GM18858 (cell line): ENCODE data around the gene MATN4.

Source experiments
- ATAC-seq: cut with Tn5 transposase; IDR thresholded peaks from one replicate; pipeline ENCODE4 v1.9.1; 2021; ENCODE audit not compliant: unreplicated experiment

MATN4 gene

DNA sequence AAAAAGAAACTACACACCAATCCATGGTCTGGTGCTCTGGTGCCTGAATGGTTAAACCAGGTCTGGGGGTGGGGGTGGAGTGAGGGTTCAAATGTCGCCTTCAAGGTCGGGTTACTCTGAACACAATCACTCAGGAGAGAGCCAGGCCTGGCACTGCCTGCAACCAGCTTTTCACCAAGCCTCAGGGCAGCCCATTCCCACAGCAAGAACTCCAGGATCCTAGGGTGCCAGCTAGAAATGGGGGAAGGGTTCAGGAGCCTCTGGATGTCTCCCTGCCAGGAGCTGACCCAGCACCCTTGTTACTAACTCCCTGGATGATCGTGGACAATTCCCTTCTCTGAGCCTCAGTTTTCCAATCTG, 33.5 kb upstream of the MATN4 start:
- ATAC-seq, result no peak

DNA sequence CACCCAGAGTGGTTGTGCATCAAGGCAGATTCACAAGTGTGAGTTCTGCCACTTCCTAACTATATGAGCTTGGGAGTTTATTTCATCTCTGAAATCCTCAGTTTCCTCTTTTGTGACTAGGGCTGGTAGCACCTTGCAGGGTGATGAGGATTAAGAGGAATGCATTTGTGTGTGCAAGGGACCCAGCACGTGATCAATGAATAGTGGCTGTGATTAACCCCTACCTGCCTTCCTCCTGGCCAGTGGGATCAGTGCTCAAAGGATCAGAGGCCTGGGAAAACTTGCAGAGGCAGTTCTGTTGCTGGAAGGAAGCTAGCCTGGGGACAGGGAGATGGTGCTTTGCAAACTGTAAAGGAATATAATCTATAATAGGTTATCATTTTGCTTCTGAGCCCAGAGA, 32.9 kb upstream of the MATN4 start:
- ATAC-seq, result no peak

DNA sequence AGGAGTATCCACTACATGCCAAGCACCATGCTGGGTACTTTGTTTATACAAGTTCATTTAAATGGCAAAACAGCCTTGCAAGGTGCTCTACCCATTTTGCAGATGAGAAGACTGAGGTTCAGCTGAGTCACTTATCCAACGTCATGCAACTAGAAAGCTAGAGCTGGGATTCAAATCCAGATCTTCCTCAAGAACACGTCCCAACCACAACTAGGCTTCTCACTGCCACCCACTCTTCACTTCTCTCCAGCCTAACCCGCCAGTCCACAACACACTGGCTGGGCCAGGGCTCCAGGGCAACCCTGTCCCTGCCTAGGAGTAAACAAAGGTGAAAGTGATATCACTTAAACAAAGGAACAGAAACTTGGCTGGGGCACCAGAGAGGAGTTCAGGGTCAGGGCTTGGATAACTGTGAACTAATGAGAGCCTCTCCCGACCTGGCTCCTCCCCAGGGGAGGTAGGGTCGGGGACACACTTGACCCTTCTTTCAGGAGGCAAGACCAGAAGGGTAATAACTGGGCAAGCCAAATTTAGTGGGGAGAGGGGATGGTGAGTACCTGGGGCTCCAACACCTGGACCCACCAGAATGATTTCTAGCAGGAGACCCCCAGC, 32.2 kb upstream of the MATN4 start:
- no peak for ATAC-seq

DNA sequence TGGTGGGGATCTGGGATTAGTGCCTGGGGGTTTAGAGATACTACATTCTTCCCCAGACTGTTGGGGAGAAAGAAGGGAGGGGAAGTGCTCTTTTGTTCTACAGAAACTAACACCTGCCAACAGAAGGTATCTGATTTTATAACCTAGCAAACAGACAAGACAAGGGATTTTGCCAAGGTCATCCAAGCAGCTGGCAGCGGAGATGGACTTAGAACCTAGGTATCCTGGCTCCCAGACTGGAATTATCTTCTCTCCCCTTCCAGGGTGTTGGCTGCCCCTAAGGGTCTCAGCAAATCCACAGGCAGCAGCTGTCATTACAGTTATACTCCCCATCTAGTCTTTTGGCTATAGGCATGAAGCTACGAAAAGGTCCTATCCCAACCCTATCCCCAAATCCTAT, 31.7 kb upstream of the MATN4 start:
- no peak for ATAC-seq

DNA sequence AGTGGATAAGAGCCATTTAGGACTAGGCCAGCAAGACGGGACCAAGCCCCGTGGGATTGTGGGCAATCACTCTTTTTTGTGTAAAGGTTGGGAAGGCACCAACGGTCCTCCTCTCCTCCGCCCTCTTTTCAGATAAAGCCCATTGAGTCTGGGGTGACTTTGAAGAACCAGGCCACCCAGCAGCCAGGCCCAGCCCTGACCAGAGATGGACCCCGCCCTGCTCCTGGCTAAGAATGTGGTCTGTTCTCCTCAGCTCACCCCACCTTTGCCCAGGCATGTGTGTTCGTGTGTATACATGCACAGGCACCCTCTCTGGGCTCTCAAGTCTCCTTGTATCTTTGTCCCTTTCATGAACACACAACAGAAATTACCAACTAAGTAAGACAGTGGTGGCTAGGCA, 31.0 kb upstream of the MATN4 start:
- no peak for ATAC-seq

DNA sequence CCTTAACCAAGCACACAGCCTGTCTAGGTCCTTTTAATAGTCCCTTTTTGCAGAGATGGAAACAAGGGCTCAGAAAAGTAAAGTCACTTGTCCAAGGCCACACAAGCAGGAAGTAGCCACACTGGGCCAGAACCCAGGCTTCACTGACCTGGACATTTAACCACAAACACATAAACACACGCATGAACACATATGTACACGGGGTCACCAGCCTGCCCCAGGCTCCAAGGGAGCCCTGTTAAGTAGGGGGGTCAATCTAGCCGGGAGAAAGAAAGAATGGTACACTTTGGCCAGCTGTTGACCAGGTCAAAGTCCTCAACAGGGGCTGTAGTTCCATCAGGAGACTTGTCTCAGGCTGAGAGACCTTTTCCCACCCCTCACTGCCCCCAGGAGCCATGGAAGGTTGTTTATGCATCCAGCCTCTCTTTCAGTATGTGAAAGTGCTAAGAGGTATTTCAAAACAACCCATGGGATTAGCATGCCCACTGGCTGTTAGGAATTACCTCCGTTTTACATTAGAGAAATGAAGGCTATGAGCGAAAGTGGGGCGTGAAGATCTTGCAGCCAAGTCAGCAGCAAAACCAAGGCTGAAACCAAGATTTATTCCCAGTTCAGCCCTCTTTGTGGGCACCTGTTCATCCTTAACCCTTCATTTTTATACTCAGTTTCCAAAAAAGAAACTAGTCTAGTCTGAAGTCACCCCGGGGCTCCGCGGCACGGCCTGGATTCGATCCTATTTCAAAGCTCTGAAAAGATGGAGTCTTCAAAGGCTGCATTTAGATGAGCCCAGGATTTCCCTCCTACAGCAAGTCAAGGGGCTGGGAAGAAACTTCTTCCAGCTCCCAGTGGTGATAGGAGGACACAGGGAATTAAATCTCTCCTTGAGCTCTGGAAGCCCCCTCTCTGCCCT, 30.3 kb upstream of the MATN4 start:
- no peak for ATAC-seq

DNA sequence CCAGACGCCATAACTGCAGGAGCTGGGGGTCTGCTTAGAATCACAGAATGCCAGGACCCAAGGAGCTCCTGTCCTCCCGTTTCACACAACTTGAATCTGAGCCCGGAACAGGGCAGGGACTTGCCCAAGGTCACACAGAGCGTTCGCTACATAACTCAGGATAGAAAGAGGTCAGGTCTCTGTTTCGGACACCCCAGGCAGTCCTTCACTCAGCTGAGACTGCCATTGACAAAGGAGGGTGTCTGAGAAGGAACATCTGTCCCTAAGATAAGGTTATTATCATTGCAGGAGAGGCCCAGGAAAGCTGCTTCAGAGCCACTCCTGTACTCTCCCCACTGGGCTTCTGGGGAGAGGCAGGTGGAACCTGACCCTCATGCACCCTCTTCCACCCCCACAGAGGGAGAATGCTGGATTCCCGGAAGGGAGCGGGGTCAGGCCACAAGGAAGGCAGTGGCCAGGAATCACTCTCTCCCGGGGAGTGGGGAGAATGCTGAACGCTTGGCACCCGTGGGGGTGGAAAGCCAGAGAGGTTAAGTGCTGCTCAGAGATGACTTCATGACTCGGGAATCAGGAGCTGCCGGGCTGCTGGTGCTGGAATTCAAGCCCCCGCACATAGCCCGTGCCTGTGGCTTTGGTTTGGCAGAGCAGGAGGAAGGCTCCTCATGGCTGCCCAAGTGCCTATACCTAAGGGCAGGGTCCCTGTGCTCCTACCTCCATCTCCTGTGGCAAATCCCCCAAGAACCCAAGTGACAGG, 29.4 kb upstream of the MATN4 start:
- no peak for ATAC-seq

DNA sequence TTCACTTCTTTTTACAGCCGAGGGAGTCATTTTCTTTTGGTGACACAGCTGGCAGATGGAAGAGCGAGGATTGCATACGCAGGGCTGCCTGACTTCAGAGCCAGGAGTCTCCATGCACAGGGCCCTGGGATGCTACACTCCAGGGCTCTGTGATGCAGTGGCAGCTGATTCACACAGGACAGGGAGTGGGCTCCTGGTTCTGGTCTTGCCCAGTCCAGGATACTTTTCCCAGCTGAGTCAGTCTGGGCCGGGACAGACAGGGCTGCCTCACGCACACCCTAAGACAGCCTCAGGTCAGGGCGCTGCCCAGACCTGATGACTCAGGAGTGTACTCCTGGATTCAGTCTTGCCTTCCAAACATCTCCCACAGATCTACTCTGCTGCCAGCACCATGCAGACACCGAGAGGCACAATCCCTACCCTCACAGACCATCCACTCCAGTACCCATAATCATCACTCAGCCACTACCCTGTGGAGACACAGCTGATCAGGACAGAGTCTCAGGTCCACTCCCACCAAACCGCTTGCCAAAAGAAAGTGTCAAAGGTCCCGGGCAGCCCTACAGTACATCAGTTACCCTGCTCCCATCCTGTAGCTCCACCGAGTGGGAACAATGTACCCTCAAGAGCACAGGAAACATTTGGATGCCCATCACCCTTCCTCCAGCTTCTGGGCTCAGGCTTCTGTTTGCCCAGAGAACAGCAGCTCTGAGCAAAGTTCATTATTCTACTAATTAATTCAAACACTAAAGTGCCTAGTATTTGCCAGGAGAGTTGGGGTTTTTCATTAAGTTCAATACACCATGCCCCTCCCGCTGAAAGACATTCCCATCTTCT, 28.6 kb upstream of the MATN4 start:
- ATAC-seq, result no peak

DNA sequence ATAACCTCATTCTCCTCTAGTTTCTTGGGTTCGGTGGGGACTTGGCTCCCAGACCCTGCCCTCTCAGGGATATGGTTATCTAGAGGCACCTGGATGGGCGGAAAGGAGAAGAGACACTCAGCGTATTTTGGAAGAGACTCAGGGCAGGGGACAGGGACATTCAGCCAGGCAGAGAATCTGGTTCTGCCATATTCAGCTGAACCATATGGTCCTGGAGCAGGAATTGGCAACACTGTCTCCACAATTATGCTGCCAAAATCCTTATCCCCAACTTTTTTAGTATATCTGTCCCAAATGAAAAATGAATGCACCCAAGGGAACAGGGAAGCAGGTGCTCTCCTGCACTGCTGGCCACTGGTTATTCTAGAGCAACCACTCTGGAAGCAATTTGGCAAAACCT, 22.4 kb upstream of the MATN4 start:
- ATAC-seq, result no peak

DNA sequence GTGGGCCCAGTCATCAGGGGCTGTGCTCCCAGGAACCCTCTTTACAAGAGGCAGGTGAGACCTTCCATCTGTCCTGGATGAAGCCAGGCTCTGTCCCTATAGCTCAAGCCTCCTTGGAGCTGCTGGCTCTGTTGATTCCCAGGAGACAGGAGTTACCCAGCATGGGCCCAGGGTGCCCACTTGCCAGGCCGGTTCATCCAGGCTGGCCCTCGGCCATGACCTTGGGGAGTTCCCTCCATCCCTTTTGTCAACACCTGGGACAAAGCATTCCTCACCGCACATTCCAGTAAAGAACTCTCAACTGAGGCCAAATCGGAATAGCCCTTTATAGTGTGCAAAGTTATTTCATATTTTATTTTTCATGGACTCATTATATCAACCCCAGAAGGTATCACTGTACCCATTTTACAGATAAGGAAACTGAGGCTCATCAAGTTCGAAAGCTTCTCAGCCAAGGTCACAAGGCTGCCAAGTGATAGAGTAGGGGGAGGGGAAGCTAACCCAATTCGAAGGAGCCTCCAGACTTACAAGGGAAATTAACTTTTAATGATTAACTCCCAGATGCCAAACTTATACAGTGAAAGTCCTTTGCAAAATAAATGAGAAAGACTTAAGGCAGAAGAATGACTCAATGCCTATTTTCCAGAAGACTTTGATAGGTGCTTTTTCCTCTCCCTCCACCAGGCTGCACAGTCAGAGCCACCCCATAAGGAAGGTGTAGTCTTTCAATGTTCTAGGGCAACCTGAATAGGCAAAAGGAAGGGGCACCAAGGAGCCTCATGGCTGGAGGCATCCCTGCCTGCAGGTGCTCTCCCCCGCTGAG, 21.6 kb upstream of the MATN4 start:
- ATAC-seq, result no peak

DNA sequence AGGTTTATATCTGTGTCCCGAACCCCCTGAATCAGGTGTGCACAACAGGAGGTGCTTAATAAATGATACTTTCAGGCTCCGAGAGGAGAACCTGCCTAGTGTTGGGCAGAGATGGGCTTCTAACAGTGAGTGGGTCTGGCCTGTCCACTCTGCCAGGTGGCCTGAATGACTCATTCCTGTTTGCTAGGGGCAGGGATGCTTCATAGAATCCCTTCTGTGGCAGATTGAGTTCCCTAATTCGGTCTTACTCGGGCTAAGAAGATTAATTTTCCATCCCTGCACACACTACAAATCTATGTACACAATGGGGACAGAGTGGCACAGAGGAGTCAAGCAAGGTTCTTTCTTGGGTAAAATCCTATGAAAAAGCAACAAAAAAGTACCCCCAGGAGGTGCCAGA, 20.4 kb upstream of the MATN4 start:
- ATAC-seq, result no peak

DNA sequence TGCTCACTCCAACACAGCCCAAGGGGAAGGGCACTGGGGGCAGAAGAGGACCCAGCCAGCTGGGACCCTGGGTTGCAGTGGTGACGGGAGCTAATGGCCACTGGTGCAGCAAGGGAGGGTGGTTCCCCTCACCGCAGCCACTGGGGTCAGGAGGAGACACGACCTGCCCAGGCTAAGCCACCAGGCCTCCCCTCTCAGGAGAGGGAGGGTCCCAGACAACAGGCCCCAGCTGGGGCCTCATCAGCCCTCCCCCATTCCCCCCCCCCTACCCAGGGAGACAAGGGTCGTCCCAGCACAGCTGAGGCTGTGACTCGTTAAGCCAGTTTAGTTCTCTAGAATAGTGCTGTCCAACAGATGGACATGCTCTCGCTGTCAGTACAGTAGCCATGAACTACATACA, 17.3 kb upstream of the MATN4 start:
- no peak for ATAC-seq

DNA sequence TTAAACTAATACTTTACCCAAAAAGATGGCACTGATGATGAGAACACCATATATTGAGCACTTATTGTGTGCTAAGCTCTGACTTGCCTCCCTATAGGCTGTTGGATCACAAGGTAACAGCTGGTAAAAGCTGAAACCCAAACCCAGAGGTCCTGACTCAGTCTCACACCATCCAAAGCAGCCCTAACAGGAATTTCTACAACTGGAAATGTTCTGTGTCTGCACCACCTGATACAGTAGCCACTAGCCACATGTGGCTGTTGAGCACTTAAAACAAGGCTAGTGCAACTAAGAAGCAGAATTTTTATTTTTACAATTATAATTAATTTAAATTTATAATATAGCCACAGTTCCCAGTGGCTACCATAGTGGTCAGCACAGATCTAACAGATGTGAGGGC, 15.6 kb upstream of the MATN4 start:
- ATAC-seq, result no peak

DNA sequence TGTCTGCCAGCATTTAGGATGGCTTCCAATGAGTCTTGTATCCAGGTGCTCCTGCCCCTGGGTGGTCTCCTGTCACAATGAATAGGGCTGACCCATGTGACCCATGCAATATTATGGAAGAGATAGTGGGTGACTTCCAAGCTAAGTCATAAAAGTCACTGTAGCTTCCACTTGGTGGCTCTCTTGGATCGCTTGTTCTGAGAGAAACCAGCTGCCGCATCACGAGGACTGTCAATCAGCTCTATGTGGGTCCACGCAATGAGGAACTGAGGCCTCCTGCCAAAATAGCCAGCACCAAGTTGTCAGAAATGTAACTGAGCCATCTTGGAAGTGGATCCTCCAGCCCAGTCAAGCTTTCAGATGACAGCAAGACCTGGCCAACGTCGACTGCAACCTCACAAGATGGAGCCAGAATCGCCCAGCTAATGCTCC, 14.9 kb upstream of the MATN4 start:
- ATAC-seq, result no peak

DNA sequence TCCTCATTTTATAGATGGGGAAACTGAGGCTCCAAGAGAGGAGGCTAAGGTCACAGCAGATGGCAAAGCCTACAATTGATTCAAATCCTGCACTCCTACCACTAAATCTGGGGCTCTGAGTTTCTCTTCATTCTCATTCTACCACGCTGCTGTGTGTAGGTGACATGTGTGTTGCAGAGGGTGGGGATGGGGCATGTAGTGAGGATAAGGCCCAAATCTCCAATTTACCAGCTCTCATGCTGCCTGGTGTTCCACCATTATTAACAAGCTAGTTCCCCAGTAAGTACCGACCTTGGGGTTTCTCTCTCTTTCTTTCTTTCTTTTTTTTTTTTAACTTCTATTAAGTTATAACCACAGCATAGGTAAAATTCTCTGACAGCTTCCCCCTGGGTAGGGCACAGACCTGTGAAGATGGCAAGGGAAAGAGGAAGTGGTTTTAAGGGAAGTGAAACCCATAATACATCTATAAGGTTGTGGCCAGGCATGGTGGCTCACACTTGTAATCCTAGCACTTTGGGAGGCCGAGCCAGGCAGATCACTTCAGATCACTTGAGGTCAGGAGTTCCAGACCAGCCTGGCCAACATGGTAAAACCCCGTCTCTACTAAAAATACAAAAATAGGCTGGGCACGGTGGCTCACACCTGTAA, 13.0 kb upstream of the MATN4 start:
- peak; percentile 65 for ATAC-seq

DNA sequence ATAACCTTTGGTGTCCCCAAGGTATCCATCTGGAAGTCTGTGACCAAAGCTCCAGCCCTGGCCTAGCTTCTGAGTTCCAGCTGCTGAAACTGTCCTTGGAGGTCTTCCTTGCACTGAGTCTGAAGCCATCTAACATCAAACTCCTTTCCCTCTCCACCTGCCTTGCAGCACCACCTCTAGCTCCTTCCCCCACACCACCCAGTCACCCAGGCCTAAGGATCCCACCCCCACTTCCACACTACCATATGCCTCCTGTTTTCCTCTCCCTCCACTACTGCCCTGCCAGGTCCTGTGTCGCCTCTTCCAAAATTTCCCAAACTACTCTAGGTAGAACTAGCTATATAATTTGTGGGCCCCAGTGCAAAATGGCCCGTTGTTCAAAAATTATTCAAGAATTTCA, 10.8 kb upstream of the MATN4 start:
- ATAC-seq, result no peak

DNA sequence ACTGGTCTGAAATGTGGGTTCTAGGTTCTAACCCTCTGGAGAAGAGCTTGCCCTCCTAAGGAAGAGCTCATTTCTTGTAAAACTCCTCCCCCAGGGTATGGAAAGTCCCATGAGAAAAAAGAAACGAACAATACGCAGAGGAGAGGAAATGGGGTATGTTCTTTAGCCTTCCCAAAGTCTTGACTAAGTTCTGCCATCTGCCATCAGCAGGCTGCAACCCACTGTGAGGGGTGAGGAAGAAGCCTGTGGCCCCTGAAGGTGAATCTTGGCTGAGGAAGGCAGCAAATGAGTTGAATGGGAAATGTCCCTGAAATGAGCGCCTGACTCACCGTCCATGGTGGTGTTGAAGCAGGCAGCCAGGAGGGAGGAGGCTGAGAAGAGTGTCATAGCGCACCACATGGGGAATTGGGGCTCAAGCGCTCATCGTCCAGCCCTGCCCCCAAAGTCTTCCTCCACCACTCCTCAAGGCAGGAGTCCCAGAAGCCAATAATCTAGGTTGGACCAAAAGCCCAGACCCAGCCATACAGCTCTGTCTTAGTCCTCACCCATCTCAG, 10.4 kb upstream of the MATN4 start:
- ATAC-seq, result no peak

DNA sequence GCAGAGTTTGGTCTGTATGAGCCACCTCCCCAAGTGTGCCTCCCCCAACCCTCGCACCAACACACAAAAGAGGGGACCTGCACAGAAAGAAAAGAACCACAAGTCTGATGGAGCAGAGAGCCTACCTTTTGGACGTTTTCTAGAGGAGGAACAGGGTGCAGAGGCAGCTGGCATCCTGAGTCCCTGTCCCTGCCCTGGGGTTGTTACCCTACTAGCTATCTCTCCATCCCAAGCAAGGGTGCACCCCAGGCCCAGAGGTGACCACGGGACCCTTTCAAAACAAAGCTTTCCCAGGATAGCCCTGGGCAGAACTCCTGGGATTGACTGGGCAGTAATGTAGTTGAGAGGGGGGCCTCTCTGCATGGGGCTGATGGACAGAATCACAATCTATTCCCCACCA, 9.7 kb upstream of the MATN4 start:
- no peak for ATAC-seq
